GM21447 (cell line): ENCODE measurements around the gene PRDM2.

Source experiments
- ATAC-seq: cut with Tn5 transposase; IDR thresholded peaks from one replicate; pipeline ENCODE4 v1.9.1; 2021; ENCODE audit not compliant: unreplicated experiment

The PRDM2 gene

DNA sequence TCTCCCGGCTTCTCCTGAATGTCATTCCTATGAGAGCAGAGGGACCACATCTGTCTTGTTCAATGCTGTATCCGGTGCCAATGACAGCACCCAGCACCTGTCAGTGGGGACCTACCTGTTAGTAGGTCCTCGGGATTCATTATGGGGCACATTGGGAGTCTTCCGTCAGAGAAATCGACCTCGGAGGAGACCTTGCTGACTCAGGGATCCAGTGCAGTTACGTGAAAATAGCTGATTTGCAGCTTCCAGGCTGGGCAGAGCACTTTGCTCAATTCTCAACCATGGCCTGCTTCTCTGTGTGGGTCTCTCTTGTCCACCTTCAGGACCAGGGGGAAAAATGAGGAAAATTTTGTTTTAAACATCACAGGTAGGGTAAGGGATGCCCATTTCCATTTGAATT is 130.2 kb downstream of the PRDM2 start:
- no peak for ATAC-seq

DNA sequence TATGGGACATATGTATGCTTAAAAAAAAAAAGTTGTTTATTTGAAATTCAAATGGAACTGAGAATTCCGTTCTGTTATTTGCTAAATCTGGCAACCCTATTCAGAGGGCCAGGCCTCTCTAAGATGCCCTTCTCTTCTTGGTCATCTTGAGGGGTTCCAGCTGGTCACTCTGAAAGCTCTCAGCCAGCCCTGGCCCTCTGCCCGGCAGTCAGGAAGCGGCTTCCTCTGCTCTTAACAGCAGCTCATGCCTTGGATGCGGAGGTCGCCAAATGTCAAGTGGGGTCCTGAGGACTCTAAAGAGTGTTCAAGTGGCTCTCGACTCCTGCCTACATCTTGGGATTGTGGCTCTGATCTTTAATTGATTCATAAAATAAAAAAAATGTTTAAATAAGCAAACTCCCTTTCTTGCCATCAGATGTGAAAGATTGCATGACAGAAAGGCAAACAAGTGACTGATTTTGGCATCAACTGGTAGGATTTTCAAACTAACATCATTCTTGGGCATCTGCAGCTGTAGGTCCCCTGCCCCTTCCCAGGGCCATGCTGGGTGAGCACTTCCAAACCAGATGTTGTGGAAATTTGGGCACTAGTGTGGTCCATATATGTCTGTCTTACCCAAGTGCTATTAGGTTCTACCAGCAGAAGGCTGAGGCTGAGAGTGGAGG is 130.8 kb downstream of the PRDM2 start:
- ATAC-seq, result no peak

GRCh38 chr1:13832100-13832499 is 132.1 kb downstream of the PRDM2 start:
- ATAC-seq, result no peak

DNA sequence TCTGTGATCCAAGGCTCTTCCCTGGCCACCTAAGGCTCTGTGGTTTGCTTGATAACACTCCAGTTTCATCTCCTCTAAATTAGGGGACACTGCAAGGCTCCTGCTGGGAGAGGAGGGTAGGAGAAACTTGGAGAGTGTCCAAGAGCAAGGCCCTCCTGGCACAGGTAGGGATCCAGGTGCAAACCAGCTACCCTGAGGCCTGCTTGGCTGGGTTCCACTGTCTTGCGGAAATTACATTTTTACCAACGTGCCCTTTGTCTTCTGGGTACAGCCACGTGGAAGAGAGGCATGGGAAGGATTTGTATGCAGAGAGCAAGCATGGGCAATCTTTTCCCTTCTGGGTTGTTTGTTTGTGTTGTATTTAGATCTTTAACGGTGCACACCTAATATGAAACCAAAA is 132.5 kb downstream of the PRDM2 start:
- ATAC-seq, result no peak

DNA sequence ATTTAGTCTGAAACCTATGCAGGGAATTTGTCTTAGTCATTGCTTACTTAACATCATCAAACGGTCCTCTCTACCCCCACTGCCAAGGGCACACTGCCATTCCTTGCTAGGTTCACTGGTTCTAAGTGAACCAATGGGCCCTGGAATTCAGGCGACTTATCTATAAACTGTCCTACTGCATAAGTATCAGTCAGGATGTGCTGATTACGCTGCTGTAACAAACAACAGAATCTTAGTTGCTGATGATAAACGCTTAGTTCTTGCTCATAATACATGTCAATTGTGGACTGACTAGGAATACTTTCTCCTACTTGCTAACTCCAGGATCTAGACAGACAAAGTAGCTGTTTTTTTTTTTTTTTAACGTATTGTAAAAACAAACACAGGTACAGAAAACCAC is 136.1 kb downstream of the PRDM2 start:
- ATAC-seq, result no peak

DNA sequence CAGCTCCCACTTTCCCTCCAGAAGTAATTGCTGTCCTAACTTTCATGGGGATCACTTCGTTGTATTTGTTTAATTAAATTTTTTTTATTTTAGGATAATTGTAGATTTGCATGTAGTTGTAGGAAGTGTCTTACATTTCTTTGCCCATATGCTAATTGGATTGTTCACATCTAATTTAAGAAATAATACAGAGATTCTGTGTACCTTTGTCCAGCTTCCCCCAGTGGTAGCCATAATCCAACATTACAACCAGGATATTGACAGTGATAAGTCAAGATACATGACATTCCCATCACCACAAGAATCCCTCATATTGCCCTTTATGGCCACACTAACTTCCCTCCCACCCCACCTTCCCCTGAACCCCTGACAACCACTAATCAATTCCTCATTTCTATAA is 136.6 kb downstream of the PRDM2 start:
- ATAC-seq, result no peak

GRCh38 chr1:13838236-13838635 is 138.2 kb downstream of the PRDM2 start:
- ATAC-seq, result no peak

DNA sequence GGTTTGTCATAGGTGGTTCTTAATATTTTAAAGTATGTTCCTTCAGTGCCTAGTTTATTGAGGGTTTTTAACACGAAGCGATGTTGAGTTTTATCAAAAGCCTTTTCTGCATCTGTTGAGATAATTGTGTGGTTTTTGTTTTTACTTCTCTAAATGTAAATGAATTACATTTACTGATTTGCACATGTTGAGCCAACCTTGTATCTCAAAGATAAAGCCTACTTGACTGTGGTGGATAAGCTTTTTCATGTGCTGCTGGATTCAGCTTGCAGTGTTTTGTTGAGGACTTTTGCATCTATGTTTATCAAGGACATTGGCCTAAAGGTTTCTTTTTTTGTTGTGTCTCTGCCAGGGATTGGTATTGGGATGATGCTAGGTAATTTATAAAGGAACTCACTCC is 142.5 kb downstream of the PRDM2 start:
- no peak for ATAC-seq

- ATAC-seq, result no peak
These were observed 151.7 kb downstream of the PRDM2 start for GRCh38 chr1:13851726-13852125.

DNA sequence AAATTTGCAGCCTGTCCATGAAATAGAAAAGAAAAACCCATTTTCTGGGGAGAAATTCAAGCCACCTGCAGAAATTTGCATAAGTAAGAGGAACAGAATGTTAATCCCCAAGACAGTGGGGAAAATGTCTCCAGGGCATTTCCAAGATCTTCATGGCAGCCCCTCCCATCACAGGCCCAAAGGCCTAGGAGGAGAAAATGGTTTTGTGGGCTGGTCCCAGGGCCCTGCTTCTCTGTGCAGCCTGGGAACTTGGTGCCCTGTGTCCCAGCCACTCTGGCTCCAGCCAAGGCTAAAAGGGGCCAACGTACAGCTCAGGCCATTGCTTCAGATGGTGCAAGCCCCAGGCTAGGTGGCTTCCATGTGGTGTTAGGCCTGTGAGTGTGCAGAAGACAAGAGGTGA is 155.6 kb downstream of the PRDM2 start:
- ATAC-seq, result no peak

DNA sequence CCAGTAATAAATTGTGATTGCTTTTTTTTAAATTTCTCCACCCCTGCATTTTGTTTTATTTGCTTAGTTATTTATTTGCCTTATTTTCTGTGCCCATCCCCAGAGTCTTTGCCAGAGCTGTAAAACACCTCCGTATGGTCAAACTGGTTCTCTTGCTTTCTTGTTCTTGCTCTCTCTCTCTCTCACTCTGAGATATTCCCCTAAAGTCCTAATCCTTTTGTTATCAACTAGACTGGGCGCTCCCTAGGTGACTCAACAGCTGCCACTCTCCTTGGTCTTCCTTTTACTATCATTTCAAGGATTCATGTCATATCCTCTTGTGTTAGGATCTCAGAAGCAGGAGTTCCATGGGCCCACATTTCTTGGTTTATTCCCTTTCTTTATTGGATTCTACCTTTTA is 160.0 kb downstream of the PRDM2 start:
- no peak for ATAC-seq

GRCh38 chr1:13864760-13865159 is 164.8 kb downstream of the PRDM2 start:
- ATAC-seq, result no peak

GRCh38 chr1:13865851-13866250 is 165.9 kb downstream of the PRDM2 start:
- ATAC-seq, result no peak

DNA sequence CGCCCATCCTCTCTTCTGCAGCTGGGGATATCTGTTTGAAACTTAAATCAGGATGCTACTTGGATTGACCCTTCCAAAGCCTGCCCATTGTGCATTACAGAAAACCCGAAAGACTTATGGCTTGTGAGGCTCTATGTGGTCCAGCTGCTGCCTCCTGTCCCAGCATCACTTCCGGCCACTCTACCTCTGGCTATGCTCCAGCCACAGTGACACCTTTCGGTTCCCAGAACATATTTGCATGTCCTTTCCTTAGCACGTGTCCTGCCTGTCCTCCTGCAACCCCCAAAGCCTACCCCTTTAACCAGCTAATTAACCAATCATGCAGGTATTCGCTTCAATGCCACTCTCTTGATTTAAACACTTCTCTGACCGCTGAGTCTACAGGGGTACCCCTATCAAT is 167.6 kb downstream of the PRDM2 start:
- no peak for ATAC-seq

GRCh38 chr1:13869172-13869797 is 169.3 kb downstream of the PRDM2 start:
- no peak for ATAC-seq

GRCh38 chr1:13871413-13871812 is 171.4 kb downstream of the PRDM2 start:
- no peak for ATAC-seq

DNA sequence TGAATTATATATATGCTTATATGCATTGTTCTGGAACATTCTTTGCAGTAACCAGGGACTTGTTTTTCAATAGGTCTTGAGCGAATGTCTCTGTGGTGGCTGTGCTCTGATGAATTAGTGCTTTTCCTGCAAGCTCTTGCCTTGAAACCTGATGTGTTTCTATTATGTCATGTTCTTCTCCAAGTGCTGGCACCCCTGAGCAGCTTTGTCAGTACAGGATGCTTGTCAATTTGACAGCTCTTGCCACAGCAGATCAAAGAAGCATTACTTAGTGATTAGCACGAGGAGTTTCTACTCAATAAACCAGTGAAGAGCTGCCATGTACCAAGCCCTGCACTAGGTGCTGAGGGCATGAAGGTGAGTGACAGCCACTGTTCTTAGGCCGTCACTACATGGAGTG is 171.9 kb downstream of the PRDM2 start:
- no peak for ATAC-seq

GRCh38 chr1:13873032-13873431 is 173.0 kb downstream of the PRDM2 start:
- no peak for ATAC-seq
